Stomach (tissue), 9 donors: ENCODE measurements around the gene ACTN1. TPM values are rescaled to one million over a fixed set of nuclear protein-coding genes. Genes with fewer than 3 reads are reported as not detected.
A peak's percentile ranks its signal among the peaks of the same experiment; 100 is the strongest.

Experiments used
- DNase-seq, 2 donors: peaks; one replicate each; pipeline versions ENCODE4 v3.0.0 to v3.0.0-alpha.2; 2013 to 2019
- H3K27ac ChIP-seq, 5 donors: fragments of 200-600 bp in 4 of 5; sonication (generic) in 4 of 5; one replicate each; pipeline ENCODE4 v1.5.1; 2013 to 2019; ENCODE audit warnings: mild to moderate bottlenecking in 1 of 5, moderate library complexity in 1 of 5
- H3K27me3 ChIP-seq, 3 donors: fragments of 200-600 bp; sonication (generic); one replicate each; pipeline ENCODE4 v1.5.1; 2017 to 2019; ENCODE audit warnings: mixed run types in 1 of 3
- H3K36me3 ChIP-seq, 4 donors: fragments of 200-600 bp; sonication (generic); 1 replicate in 3 of 4; 2 replicates in 1 of 4; pipeline ENCODE4 v1.5.1; 2016 to 2019
- H3K4me1 ChIP-seq, 4 donors: fragments of 200-600 bp; sonication (generic); one replicate each; pipeline ENCODE4 v1.5.1; 2016 to 2019
- H3K4me3 ChIP-seq, 4 donors: fragments of 200-600 bp; sonication (generic) in 3 of 4; one replicate each; pipeline ENCODE4 v1.5.1; 2016 to 2019; ENCODE audit warnings: mild to moderate bottlenecking in 1 of 4
- H3K9me3 ChIP-seq, 4 donors: fragments of 200-600 bp; sonication (generic); one replicate each; pipeline ENCODE4 v1.5.1; 2016 to 2019
- EP300 ChIP-seq: sonication (generic); formaldehyde crosslinking; IDR thresholded peaks from one replicate; pipeline ENCODE4 v1.6.1; 2017; ENCODE audit warnings: antibody characterized with exemption
- POLR2A ChIP-seq, 4 donors: fragments of 450-650 bp; IDR thresholded peaks; one replicate each; pipeline ENCODE4 v1.6.1; 2016; ENCODE audit warnings: antibody characterized with exemption in 4 of 4, control low read depth in 2 of 4, mild to moderate bottlenecking in 1 of 4, moderate library complexity in 1 of 4
- POLR2AphosphoS5 ChIP-seq, 3 donors: sonication (generic); formaldehyde crosslinking; IDR thresholded peaks; one replicate each; pipeline ENCODE4 v1.6.1; 2016; ENCODE audit warnings: antibody characterized with exemption in 3 of 3
- WGBS, 5 donors: extraction: QIAGEN DNeasy Blood & Tissue Kit in 3 of 5; methylation state at CpG; one replicate each; pipeline versions ENCODE4 v1.1.5 to v1.1.7; 2013 to 2018; 5-methylcytosine and 5-hydroxymethylcytosine counted together
- intact Hi-C: fragments of 100-400 bp; cut with DNase I; formaldehyde crosslinking; loops from one replicate; pipeline ENCODE4 v1.15.1; 2023; ENCODE audit warnings: low total_unique reads
- polyA plus RNA-seq, 3 donors: library from polyadenylated mRNA; stranded (reverse); fragments of 200-250 nt; gene quantifications; one replicate each; pipeline ENCODE4 v1.2.3, GENCODE V29; 2013
- total RNA-seq, 5 donors: library from RNA; depleted of rRNA; stranded (reverse); fragments of >200 nt; gene quantifications; one replicate each; pipeline versions ENCODE4 v1.1.0 to v1.2.3, GENCODE V29; 2014 to 2016
- TF ChIP-seq, protein P1 (sequence below), 7 experiments: fragments of 450-650 bp in 4 of 7; fragments of 200-600 bp in 3 of 7; sonication (generic) in 3 of 7; IDR thresholded peaks; one replicate each; pipeline ENCODE4 v1.5.1; 2016 to 2019; ENCODE audit warnings: antibody characterized with exemption in 7 of 7, control low read depth in 2 of 7, mild to moderate bottlenecking in 1 of 7
- donor health status: healthy with polysubstance abuse.
- donor health status: Bipolar disorder and iron deficiency.
- donor health status: healthy.

ACTN1 gene
- total and polyA plus RNA-seq, 8 donors: 25.7 to 504 (median 196) TPM

DNA sequence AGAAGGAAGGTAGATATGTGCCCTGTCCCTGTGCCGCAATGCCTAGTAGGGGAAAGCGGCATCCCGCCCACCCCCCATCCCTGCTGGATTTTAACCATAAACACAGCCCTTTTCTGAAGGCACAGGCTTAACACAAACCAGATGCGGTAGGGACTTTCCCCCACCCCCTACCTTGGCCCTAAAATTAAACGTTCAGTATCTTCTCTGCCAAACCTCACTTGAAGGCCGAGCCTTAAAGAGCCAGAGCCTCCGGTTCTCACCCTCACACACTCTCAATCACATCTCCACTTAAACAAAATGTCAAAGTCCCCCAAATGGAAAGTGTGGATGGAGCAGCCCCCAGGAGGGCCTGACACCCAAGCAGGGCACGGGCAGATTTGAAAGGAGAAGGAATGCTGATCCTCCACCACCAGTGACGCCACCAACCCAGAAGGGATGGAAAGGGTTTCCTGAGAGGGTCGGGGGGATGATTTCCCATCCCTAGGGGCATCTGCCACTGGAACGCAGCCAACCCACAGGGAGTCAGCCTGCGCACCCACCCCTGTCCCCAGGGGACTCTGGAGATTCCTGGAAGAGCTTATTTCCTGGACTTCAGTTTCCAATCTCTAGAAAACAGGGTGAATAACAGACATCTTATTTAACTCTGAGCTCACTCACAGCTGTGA lies 26.4 kb downstream of the ACTN1 start:
- peaks cover 0 to 6% (median 2%) of the 10 kb centered on the region in 4 donors for H3K36me3 ChIP-seq
- H3K27me3 ChIP-seq: no peaks in the 10 kb centered on the region
- DNase-seq: peak in 1 of 2 donors; percentile 88
- H3K4me1 ChIP-seq: peaks cover 86 to 100% (median 95%) of the 10 kb centered on the region in 4 donors
- no peaks in the 10 kb centered on the region for H3K9me3 ChIP-seq
- peak overlapping the region; percentile 6 to 18 (median 11) for H3K4me3 ChIP-seq
- peak overlapping the region; percentile 37 to 91 (median 85) for H3K27ac ChIP-seq
- WGBS, 5 donors: 50 to 68% (median 62%) methylated on average over 10 to 12 of the region's 12 CpGs
- peak in 1 of 3 donors; percentile 39 for TF ChIP-seq POLR2AphosphoS5 (IDR thresholded peaks at IDR 0.05)
- no peak for TF ChIP-seq POLR2A (IDR thresholded peaks at IDR 0.05)
- intact Hi-C loops: no loop called here

- Histone ChIP-seq H3K9me3 (no peaks in the 10 kb centered on the region), H3K27ac (peak overlapping the region; percentile 30 to 91 (median 85)), H3K4me1 (peaks cover 87 to 100% (median 95%) of the 10 kb centered on the region in 4 donors), H3K4me3 (peak overlapping the region in 3 of 4 donors; percentile 6 to 18 (median 16)), H3K27me3 (no peaks in the 10 kb centered on the region), H3K36me3 (no peaks in the 10 kb centered on the region)
- WGBS, 5 donors: 57 to 73% (median 71%) methylated on average over 12 to 14 of the region's 14 CpGs
- TF ChIP-seq POLR2AphosphoS5 (IDR thresholded peaks at IDR 0.05) (no peak), EP300 (no peak), POLR2A (IDR thresholded peaks at IDR 0.05) (no peak)
- TF ChIP-seq, protein P1, sequence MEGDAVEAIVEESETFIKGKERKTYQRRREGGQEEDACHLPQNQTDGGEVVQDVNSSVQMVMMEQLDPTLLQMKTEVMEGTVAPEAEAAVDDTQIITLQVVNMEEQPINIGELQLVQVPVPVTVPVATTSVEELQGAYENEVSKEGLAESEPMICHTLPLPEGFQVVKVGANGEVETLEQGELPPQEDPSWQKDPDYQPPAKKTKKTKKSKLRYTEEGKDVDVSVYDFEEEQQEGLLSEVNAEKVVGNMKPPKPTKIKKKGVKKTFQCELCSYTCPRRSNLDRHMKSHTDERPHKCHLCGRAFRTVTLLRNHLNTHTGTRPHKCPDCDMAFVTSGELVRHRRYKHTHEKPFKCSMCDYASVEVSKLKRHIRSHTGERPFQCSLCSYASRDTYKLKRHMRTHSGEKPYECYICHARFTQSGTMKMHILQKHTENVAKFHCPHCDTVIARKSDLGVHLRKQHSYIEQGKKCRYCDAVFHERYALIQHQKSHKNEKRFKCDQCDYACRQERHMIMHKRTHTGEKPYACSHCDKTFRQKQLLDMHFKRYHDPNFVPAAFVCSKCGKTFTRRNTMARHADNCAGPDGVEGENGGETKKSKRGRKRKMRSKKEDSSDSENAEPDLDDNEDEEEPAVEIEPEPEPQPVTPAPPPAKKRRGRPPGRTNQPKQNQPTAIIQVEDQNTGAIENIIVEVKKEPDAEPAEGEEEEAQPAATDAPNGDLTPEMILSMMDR (IDR thresholded peaks at IDR 0.05): no peak
- no peak for DNase-seq
- intact Hi-C loops: no loop called here
Observed at GRCh38 chr14:68951800-68952530, 27.1 kb downstream of the ACTN1 start.

GRCh38 chr14:68951035-68951797 lies 27.9 kb downstream of the ACTN1 start:
- 41 to 72% (median 64%) methylated on average over 19 of the region's 19 CpGs for WGBS, 5 donors
- Histone ChIP-seq H3K4me1 (peaks cover 88 to 100% (median 96%) of the 10 kb centered on the region in 4 donors), H3K27ac (peak overlapping the region; percentile 30 to 91 (median 85)), H3K9me3 (no peaks in the 10 kb centered on the region), H3K4me3 (no peak overlapping the region), H3K36me3 (no peaks in the 10 kb centered on the region), H3K27me3 (no peaks in the 10 kb centered on the region)
- DNase-seq: peak; percentile 72 to 81
- intact Hi-C loops: no loop called here
- peak; percentile 8 for TF ChIP-seq EP300
- TF ChIP-seq, protein P1 (IDR thresholded peaks at IDR 0.05): no peak
- TF ChIP-seq POLR2AphosphoS5 (IDR thresholded peaks at IDR 0.05): peak; percentile 21 to 87 (median 26)

GRCh38 chr14:68950111-68950510 lies 29.0 kb downstream of the ACTN1 start:
- H3K4me1 ChIP-seq: peaks cover 88 to 100% (median 96%) of the 10 kb centered on the region in 4 donors
- 69 to 88% (median 80%) methylated on average over 5 of the region's 5 CpGs for whole genome bisulfite sequencing, 5 donors
- no peak overlapping the region for H3K4me3 ChIP-seq
- TF ChIP-seq POLR2AphosphoS5 (IDR thresholded peaks at IDR 0.05): no peak
- TF ChIP-seq EP300: no peak
- no peak for TF ChIP-seq POLR2A (IDR thresholded peaks at IDR 0.05)
- TF ChIP-seq, protein P1 (IDR thresholded peaks at IDR 0.05): no peak
- no peaks in the 10 kb centered on the region for H3K36me3 ChIP-seq
- no peaks in the 10 kb centered on the region for H3K27me3 ChIP-seq
- H3K27ac ChIP-seq: peak overlapping the region in 4 of 5 donors; percentile 69 to 91 (median 85)
- no peak for DNase-seq
- intact Hi-C loops: no loop called here
- H3K9me3 ChIP-seq: no peaks in the 10 kb centered on the region
